GM18508 (cell line): Measurements from ENCODE around the gene IL6ST.

ENCODE experiments used
- ATAC-seq: cut with Tn5 transposase; IDR thresholded peaks from one replicate; pipeline ENCODE4 v1.9.1; 2021; ENCODE audit warnings: moderate number of reproducible peaks; ENCODE audit not compliant: insufficient read depth, unreplicated experiment

The IL6ST gene

GRCh38 chr5:55900776-55901175 is 94.0 kb downstream of the IL6ST start:
- ATAC-seq = no peak

GRCh38 chr5:55900068-55900467 is 94.7 kb downstream of the IL6ST start:
- no peak for ATAC-seq

- no peak for ATAC-seq
Observed at GRCh38 chr5:55899344-55899743, 95.4 kb downstream of the IL6ST start.

- no peak for ATAC-seq
Observed at GRCh38 chr5:55897905-55898304, 96.9 kb downstream of the IL6ST start.

GRCh38 chr5:55897206-55897894 is 97.4 kb downstream of the IL6ST start:
- ATAC-seq = no peak

- no peak for ATAC-seq
Observed at GRCh38 chr5:55896663-55897062, 98.1 kb downstream of the IL6ST start.

GRCh38 chr5:55896238-55896637 is 98.5 kb downstream of the IL6ST start:
- no peak for ATAC-seq

GRCh38 chr5:55895346-55895745 is 99.4 kb downstream of the IL6ST start:
- no peak for ATAC-seq

- ATAC-seq = no peak
Observed at GRCh38 chr5:55894135-55894534, 100.6 kb downstream of the IL6ST start.

GRCh38 chr5:55892479-55892878 is 102.3 kb downstream of the IL6ST start:
- ATAC-seq = no peak

GRCh38 chr5:55888205-55888604 is 106.6 kb downstream of the IL6ST start:
- no peak for ATAC-seq

- ATAC-seq = no peak
Observed at GRCh38 chr5:55885359-55885758, 109.4 kb downstream of the IL6ST start.
